GM21786 (cell line): ENCODE results near the gene LARGE1.

Source experiments
- ATAC-seq: cut with Tn5 transposase; IDR thresholded peaks from one replicate; pipeline ENCODE4 v1.9.1; 2021; ENCODE audit not compliant: unreplicated experiment

LARGE1 gene

DNA sequence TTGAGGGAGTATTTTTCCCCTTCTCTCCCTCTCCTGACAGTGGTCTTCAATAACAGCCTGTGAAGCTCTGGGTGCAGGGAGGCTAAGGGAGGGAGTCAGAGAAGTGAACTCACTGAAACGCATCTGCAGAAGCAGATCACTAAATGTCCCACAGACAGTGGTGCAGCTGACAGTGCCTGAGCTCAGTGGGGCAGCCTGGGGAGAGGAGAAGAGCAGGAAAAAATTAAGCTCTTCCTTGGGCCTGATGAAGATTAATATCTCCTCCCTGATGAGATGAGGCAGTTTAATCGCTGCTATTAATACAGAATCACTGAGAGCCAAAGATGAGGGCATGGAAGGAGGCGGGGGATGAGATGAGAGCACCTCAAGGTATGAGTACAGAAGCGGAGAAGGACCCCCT lies 180.8 kb downstream of the LARGE1 start:
- no peak for ATAC-seq

DNA sequence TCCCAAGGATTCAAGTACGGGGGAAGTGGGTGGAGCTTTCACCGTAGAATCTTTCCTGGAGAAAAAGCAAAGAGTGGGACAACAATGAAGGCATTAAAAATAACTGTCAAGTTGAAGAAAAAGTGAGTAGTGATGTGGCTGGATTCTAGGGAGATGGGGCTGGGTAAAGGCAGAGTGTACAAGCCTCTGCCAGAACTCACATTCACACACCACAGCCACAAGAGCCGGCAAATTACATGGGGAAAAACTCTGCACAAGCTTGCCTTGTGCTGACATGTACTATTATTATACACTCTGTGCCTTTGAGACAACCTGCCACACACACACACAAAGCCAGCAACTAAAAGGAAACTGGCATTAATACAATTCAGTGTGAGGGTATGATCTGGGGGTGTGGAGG lies 182.6 kb downstream of the LARGE1 start:
- ATAC-seq: no peak

DNA sequence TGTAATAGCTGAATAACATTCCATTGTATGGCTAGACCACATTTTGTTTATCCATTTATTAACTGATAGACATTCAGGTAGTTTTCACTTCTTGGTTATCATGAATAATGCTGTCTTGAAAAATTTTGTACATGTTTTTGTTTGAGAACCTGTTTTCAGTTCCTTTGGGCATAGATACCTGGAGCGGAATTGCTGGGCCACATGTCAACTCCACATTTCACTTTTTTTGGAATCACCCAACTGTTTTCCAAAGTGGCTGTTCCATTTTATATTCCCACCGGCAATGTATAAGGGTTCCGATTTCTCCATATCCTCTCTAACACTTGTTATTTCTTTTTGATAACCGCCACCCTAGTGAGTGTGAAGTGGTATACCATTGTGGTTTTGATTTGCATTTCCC lies 184.3 kb downstream of the LARGE1 start:
- no peak for ATAC-seq

DNA sequence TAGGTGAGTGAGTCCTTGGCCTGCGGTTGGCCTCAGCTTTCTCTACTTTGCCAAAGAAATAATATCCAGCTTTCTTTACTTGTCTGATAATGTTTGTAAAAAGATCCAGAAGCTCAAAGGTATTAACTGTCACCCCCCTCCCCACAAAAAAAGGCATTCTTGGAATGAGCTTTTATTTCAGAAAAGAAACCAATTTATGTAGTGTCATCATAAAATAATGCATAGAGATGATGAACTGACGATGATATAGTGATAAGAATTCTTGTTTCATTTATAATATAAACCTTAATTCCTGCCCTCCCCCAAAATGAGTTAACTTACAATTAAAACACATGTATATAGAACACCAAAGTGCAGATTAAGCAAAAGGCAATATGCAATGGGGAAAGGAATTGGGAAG lies 191.4 kb downstream of the LARGE1 start:
- no peak for ATAC-seq

DNA sequence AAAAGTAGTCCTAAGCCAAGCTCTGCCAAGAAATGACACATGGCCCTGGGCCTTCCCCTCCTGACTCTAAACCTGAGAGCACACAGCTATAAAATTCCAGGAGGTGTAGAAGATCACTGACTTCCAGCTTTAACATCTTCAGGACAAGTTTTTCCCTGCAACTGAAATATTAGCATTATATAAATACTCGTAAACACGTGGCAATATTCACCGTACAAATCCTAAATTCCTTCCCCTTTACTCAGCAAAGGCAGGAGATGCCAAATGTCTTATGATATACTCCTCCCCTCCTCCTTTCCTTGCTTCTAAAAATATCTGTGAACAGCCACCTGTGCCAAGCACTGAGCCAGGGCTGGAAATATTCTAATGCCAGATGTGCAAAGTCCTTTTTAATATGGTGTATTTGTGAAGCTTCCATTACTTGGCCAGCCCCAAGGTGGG lies 194.0 kb downstream of the LARGE1 start:
- no peak for ATAC-seq

- no peak for ATAC-seq
Observed at GRCh38 chr22:33723915-33724314, 196.4 kb downstream of the LARGE1 start.

DNA sequence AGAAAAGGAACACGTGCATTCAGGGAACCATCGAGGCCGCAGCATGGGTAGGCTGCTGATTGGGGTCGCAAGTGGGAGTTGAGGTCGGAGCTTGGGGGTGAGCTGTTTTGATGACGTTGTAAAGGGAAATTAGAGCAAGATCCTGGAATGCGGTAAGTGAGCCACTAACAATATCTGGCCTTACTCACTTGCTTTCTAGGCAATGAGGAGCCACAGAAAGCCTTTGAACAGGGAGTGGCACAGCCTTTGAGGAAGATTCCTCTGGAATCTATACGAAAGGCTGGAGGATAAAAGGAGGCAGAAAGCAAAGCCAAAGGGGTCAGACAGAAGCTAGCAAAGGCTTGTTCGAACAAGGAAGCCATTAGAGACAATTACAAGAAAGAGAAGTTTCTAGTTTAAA lies 197.5 kb downstream of the LARGE1 start:
- ATAC-seq: no peak

GRCh38 chr22:33720166-33720878 lies 200.0 kb downstream of the LARGE1 start:
- ATAC-seq: no peak

DNA sequence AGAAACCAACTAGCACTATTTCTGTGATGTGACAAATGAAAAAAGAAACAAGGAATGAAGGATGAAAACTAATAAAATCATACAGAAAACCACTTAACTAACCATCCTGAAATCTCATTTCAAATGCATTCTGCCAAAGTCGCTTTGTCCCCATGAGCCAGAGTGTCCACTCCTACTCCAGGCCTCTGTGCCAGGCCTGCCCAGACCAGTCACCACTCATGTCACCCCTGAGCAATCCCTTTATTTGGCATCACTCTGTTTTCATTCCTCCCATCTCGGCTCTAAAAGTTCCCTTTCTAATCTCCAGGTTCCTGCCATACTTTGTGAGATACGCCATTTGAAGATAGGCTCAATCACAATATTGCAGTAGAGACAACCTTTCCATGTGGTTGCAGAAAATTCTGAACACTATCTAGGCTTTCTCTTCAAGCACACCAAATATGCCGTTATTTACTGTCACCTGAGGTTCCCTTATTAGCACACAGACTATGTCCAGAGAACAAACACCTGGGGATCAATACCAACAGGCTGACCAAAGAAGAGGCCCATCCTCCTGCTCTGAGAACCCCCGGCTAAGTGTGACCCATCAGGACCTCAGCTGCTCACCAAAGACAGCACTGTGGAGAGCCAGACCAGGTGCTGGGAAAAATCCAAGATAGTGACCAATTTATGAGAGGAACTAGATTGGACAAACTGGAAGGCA lies 202.4 kb downstream of the LARGE1 start:
- no peak for ATAC-seq

GRCh38 chr22:33715237-33715985 lies 204.9 kb downstream of the LARGE1 start:
- ATAC-seq: no peak

- ATAC-seq: no peak
Observed at GRCh38 chr22:33710326-33710725, 209.9 kb downstream of the LARGE1 start.

GRCh38 chr22:33707581-33707980 lies 212.7 kb downstream of the LARGE1 start:
- ATAC-seq: no peak

- ATAC-seq: no peak
Observed at GRCh38 chr22:33706100-33706499, 214.2 kb downstream of the LARGE1 start.

DNA sequence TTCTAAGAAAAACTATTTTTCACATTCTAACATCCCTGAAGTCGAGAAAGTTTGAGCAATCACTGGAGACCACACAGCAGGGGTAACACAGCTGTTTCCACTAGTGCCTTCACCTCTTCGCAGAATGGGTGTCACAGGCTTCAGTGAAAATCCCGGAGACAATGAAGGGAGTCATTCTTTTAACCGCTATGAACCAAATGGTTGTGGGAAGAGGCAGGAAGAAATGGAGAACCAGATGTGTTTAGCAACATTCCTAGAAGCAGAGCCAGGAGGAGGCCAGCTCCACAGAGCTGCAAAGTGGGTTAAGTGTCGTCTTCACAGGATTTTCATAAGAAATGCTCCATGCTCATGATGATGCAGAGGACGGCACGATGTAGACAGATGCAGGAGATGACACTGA lies 221.1 kb downstream of the LARGE1 start:
- no peak for ATAC-seq

- ATAC-seq: no peak
Observed at GRCh38 chr22:33697640-33698039, 222.6 kb downstream of the LARGE1 start.

DNA sequence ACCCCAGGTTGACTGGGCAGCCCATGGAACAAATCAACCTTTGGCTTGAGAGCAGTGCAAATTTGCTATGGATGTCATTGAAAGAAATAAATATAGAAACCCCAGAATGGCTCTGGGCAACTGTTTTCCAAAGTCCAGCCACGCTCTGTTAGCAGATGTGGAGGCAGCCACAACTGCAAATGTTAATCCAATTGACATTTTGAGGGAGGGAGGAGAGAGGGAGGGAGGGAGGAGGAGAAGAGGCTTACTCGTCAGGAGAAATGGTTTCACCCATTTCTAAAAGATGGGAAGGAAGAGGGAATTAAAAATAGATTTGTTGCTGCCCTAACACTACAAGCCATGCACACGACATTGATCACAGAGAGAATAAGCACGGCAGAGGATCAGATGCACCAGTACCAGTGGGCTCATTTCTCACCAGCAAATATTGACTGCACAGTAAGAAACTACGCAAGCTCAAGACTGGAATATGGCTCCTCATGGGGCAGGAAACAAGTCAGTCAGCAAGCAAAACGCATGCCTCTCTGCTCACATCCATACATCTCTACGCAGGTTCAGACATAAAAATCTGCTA lies 229.1 kb downstream of the LARGE1 start:
- ATAC-seq: no peak

DNA sequence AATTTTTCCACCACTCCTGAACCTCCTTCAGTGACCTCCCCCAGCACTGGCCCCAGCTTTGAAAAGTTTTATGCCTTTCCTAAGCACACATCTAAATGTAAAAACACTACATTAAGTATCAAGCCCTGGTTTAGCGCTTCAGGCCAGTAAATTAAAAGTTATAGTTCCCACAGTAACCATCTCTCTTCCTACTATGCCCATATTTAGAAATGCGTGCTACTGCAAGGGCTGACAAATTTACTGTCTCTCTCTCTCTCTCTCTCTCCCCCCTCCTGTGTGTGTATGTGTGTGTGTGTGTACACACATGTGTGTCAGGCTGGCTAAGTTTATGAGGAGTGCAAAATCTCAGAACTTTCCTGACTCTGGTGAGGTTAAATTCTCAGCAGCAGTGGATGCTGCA lies 231.4 kb downstream of the LARGE1 start:
- ATAC-seq: no peak

GRCh38 chr22:33687464-33687863 lies 232.8 kb downstream of the LARGE1 start:
- ATAC-seq: no peak

- no peak for ATAC-seq
Observed at GRCh38 chr22:33684087-33684486, 236.2 kb downstream of the LARGE1 start.

DNA sequence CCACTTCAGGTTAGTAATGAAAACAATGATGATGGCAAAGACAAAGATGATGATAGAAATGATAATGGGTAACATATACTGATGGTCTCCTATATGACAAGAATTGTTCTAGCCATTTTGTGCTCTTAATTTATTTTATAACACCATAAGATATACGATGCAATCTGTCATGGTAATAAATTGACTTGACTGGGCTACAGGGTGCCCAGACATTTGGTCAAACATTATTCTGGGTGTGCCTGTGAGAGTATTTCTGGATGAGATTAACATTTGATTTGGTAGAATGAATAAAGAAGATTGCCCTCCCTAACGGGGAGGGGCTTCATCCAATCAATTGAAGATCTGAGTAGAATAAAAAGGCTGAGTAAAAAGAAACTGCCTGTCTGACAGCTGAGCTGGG lies 237.3 kb downstream of the LARGE1 start:
- no peak for ATAC-seq

DNA sequence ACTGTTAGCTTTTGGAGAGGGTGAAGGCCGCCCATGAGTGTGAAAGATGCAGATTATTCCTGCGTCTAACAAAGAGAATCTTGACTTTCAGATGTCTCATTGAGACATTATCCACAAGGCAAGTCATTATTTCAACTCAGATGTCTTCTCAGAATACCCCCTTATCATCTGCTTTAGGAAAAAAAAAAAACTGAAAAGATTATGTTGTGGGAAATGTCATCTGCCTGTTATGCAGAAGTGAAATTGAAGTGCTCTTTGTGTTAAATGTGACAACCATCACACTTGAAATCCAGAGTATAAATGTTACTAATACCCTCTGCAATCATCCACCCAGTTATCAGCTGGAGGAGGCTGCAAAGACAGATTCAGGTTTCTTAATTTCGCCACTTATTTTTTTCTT lies 239.6 kb downstream of the LARGE1 start:
- ATAC-seq: no peak

DNA sequence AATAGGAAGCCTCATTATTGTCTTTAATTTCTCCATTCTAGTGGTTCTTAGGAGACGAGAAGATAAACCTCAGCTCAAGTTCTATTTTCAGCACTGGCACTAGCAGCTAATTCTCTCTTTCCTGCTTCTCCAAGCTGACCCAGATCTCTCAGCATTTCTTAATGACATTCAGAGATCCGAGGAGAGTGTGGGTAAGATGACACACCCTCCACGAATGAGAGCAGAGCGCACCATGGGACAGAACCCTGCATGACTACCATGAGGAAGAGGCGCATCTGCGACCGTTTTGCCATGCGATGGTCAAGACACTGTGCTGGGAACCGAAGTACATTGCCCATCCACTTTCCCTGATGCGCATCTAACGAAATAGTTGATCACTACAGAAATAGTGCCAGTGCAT lies 241.8 kb downstream of the LARGE1 start:
- no peak for ATAC-seq
